ENCODE results near the gene HEPN1. TPM values are rescaled to one million over a fixed set of nuclear protein-coding genes. Genes with fewer than 3 reads are reported as not detected.

Gene HEPN1
- not detected for total RNA-seq

- CTCF ChIA-PET: interaction anchor here (1.9 kb wide), 1 partner anchor 39 kb away, joined by 4 read pairs; no protein-coding TSS in a partner anchor
- Mint-ChIP-seq H3K27ac (no peak within 1 kb of the TSS), H3K4me1 (peaks cover 14% of the 10 kb centered on the region), H3K36me3 (no peaks in the 10 kb centered on the region), H3K9me3 (ENCODE audit: low read depth) (no peaks in the 10 kb centered on the region), H3K27me3 (peaks cover 14% of the 10 kb centered on the region), H3K4me3 (no peak within 1 kb of the TSS)
- no peak for DNase-seq
- ATAC-seq: no peak
Measured at GRCh38 chr11:124918950-124919349, at the start of gene HEPN1. Gene HEPN1, plus strand, starts transcription at chr11:124919250.

- no peaks in the 10 kb centered on the region for H3K36me3 Mint-ChIP-seq
- DNase-seq (no peak), ATAC-seq (no peak)
- H3K4me3 Mint-ChIP-seq: no peak overlapping the region
- CTCF ChIA-PET: no interaction called here
- peaks cover 14% of the 10 kb centered on the region for H3K4me1 Mint-ChIP-seq
- H3K9me3 Mint-ChIP-seq (ENCODE audit: low read depth): no peaks in the 10 kb centered on the region
- H3K27ac Mint-ChIP-seq: no peak overlapping the region
- H3K27me3 Mint-ChIP-seq: peaks cover 85% of the 10 kb centered on the region
Measured at GRCh38 chr11:124869331-124869730, 49.7 kb upstream of the HEPN1 start.

- Mint-ChIP-seq H3K27me3 (peaks cover 83% of the 10 kb centered on the region), H3K27ac (no peak overlapping the region), H3K36me3 (no peaks in the 10 kb centered on the region), H3K4me1 (peaks cover 14% of the 10 kb centered on the region), H3K9me3 (ENCODE audit: low read depth) (no peaks in the 10 kb centered on the region), H3K4me3 (no peak overlapping the region)
- ATAC-seq (no peak), DNase-seq (no peak)
- CTCF ChIA-PET: interaction anchor here (0.6 kb wide), 1 partner anchor 279 kb away, joined by 3 read pairs; no protein-coding TSS in a partner anchor
Measured at GRCh38 chr11:124869856-124870387, 49.1 kb upstream of the HEPN1 start.

- peaks cover 84% of the 10 kb centered on the region for H3K27me3 Mint-ChIP-seq
- peaks cover 14% of the 10 kb centered on the region for H3K4me1 Mint-ChIP-seq
- ATAC-seq (no peak), DNase-seq (no peak)
- H3K27ac Mint-ChIP-seq: no peak overlapping the region
- H3K4me3 Mint-ChIP-seq: no peak overlapping the region
- CTCF ChIA-PET: interaction anchor here (0.6 kb wide), 1 partner anchor 280 kb away, joined by 3 read pairs; no protein-coding TSS in a partner anchor
- no peaks in the 10 kb centered on the region for H3K36me3 Mint-ChIP-seq
- no peaks in the 10 kb centered on the region for H3K9me3 Mint-ChIP-seq (ENCODE audit: low read depth)
Measured at GRCh38 chr11:124870430-124870829, 48.6 kb upstream of the HEPN1 start.

GRCh38 chr11:124872280-124872679, 46.8 kb upstream of the HEPN1 start:
- no peaks in the 10 kb centered on the region for H3K9me3 Mint-ChIP-seq (ENCODE audit: low read depth)
- H3K4me3 Mint-ChIP-seq: no peak overlapping the region
- no peak overlapping the region for H3K27ac Mint-ChIP-seq
- peaks cover 19% of the 10 kb centered on the region for H3K4me1 Mint-ChIP-seq
- peaks cover 70% of the 10 kb centered on the region for H3K27me3 Mint-ChIP-seq
- no peak for DNase-seq
- no peaks in the 10 kb centered on the region for H3K36me3 Mint-ChIP-seq
- ATAC-seq: no peak
- CTCF ChIA-PET: interaction anchor here (1.3 to 1.4 kb wide), 3 partner anchors 36 to 126 kb away, joined by 3 to 4 read pairs (median 4); no protein-coding TSS in a partner anchor

GRCh38 chr11:124872741-124873140, 46.3 kb upstream of the HEPN1 start:
- H3K4me1 Mint-ChIP-seq: peaks cover 23% of the 10 kb centered on the region
- ATAC-seq: no peak
- CTCF ChIA-PET: interaction anchor here (0.6 to 1.4 kb wide), 3 partner anchors 78 to 126 kb away, joined by 3 to 4 read pairs (median 3); no protein-coding TSS in a partner anchor
- no peaks in the 10 kb centered on the region for H3K36me3 Mint-ChIP-seq
- H3K27me3 Mint-ChIP-seq: peaks cover 65% of the 10 kb centered on the region
- no peak overlapping the region for H3K27ac Mint-ChIP-seq
- DNase-seq: no peak
- no peaks in the 10 kb centered on the region for H3K9me3 Mint-ChIP-seq (ENCODE audit: low read depth)
- H3K4me3 Mint-ChIP-seq: no peak overlapping the region

GRCh38 chr11:124873951-124874350, 45.1 kb upstream of the HEPN1 start:
- CTCF ChIA-PET: interaction anchor here (1.1 kb wide), 1 partner anchor 37 kb away, joined by 3 read pairs; no protein-coding TSS in a partner anchor
- no peaks in the 10 kb centered on the region for H3K9me3 Mint-ChIP-seq (ENCODE audit: low read depth)
- peaks cover 53% of the 10 kb centered on the region for H3K27me3 Mint-ChIP-seq
- DNase-seq (no peak), ATAC-seq (no peak)
- H3K36me3 Mint-ChIP-seq: no peaks in the 10 kb centered on the region
- H3K4me1 Mint-ChIP-seq: peaks cover 20% of the 10 kb centered on the region
- H3K4me3 Mint-ChIP-seq: no peak overlapping the region
- H3K27ac Mint-ChIP-seq: no peak overlapping the region

- Mint-ChIP-seq H3K4me1 (peaks cover 15% of the 10 kb centered on the region), H3K36me3 (no peaks in the 10 kb centered on the region), H3K27me3 (peaks cover 46% of the 10 kb centered on the region), H3K9me3 (ENCODE audit: low read depth) (no peaks in the 10 kb centered on the region), H3K4me3 (no peak overlapping the region), H3K27ac (no peak overlapping the region)
- CTCF ChIA-PET: interaction anchor here (0.6 to 2.1 kb wide), 4 partner anchors 38 to 473 kb away, joined by 3 to 18 read pairs (median 4); partner anchors contain the start of gene CCDC15
- ATAC-seq: no peak
- no peak for DNase-seq
Measured at GRCh38 chr11:124874571-124875255, 44.3 kb upstream of the HEPN1 start.

GRCh38 chr11:124875401-124875800, 43.6 kb upstream of the HEPN1 start:
- no peaks in the 10 kb centered on the region for H3K9me3 Mint-ChIP-seq (ENCODE audit: low read depth)
- peaks cover 39% of the 10 kb centered on the region for H3K27me3 Mint-ChIP-seq
- H3K27ac Mint-ChIP-seq: no peak overlapping the region
- DNase-seq (no peak), ATAC-seq (no peak)
- peak overlapping the region; percentile 50 for H3K4me3 Mint-ChIP-seq
- peaks cover 15% of the 10 kb centered on the region for H3K4me1 Mint-ChIP-seq
- CTCF ChIA-PET: interaction anchor here (0.6 to 3.3 kb wide), 15 partner anchors 9 to 473 kb away, joined by 3 to 31 read pairs (median 4); partner anchors contain the start of genes CCDC15 and TMEM218
- no peaks in the 10 kb centered on the region for H3K36me3 Mint-ChIP-seq

- ATAC-seq (peak; percentile 96), DNase-seq (peak; percentile 87)
- peak overlapping the region; percentile 85 for H3K27ac Mint-ChIP-seq
- peak overlapping the region; percentile 77 for H3K4me3 Mint-ChIP-seq
- peaks cover 15% of the 10 kb centered on the region for H3K4me1 Mint-ChIP-seq
- no peaks in the 10 kb centered on the region for H3K36me3 Mint-ChIP-seq
- peaks cover 31% of the 10 kb centered on the region for H3K27me3 Mint-ChIP-seq
- CTCF ChIA-PET: interaction anchor here (0.7 to 3.3 kb wide), 43 partner anchors 9 to 474 kb away, joined by 3 to 31 read pairs (median 4); partner anchors contain the start of genes CCDC15, SIAE, SPA17 and TMEM218
- H3K9me3 Mint-ChIP-seq (ENCODE audit: low read depth): no peaks in the 10 kb centered on the region
Measured at GRCh38 chr11:124875943-124876817, 42.9 kb upstream of the HEPN1 start.

- H3K4me1 Mint-ChIP-seq: peaks cover 15% of the 10 kb centered on the region
- CTCF ChIA-PET: interaction anchor here (0.7 to 3.3 kb wide), 43 partner anchors 9 to 475 kb away, joined by 3 to 31 read pairs (median 4); partner anchors contain the start of genes CCDC15, SIAE, SPA17 and TMEM218
- peak overlapping the region; percentile 77 for H3K4me3 Mint-ChIP-seq
- H3K27ac Mint-ChIP-seq: peak overlapping the region; percentile 85
- ATAC-seq (no peak), DNase-seq (no peak)
- peaks cover 23% of the 10 kb centered on the region for H3K27me3 Mint-ChIP-seq
- H3K36me3 Mint-ChIP-seq: no peaks in the 10 kb centered on the region
- no peaks in the 10 kb centered on the region for H3K9me3 Mint-ChIP-seq (ENCODE audit: low read depth)
Measured at GRCh38 chr11:124876818-124877630, 42.0 kb upstream of the HEPN1 start.

GRCh38 chr11:124877631-124877909, 41.5 kb upstream of the HEPN1 start:
- DNase-seq (no peak), ATAC-seq (no peak)
- Mint-ChIP-seq H3K27ac (no peak overlapping the region), H3K9me3 (ENCODE audit: low read depth) (no peaks in the 10 kb centered on the region), H3K4me3 (peak overlapping the region; percentile 77), H3K36me3 (no peaks in the 10 kb centered on the region), H3K27me3 (peaks cover 19% of the 10 kb centered on the region), H3K4me1 (peaks cover 15% of the 10 kb centered on the region)
- CTCF ChIA-PET: interaction anchor here (1.1 to 3.3 kb wide), 2 partner anchors 13 to 39 kb away, joined by 3 to 31 read pairs; no protein-coding TSS in a partner anchor

Measured in activated CD8-positive, alpha-beta memory T cell treated with anti-CD3 and anti-CD28 coated beads, Interleukin-2, amount 10 ng/mL, durations not matched to agents 7 days and 5 days (primary cell).